NCI-H774 (cell line): Measurements from ENCODE around the gene EFS.
"Not testable (repeated sequence)": the region's sequence is repeated elsewhere in the genome, so short reads cannot be mapped to it uniquely, and the experiment has no call there.

Source experiments
- DNase-seq: peaks from one replicate; lab custom pipeline; 2025; lab: John Stamatoyannopoulos, UW

The EFS gene

GRCh38 chr14:23365036-23365731 is at the start of gene EFS:
Gene EFS, minus strand, starts transcription at chr14:23365172. Its CDS starts 147 bp downstream, at chr14:23365025.
- DNase-seq = no peak

GRCh38 chr14:23414254-23414653 is 49.3 kb upstream of the EFS start:
- DNase-seq = no peak

GRCh38 chr14:23413681-23414080 is 48.7 kb upstream of the EFS start:
- DNase-seq = no peak

GRCh38 chr14:23411563-23412525 is 46.9 kb upstream of the EFS start:
- no peak for DNase-seq

GRCh38 chr14:23409966-23410635 is 45.1 kb upstream of the EFS start:
- DNase-seq = no peak

GRCh38 chr14:23409475-23409874 is 44.5 kb upstream of the EFS start:
- no peak for DNase-seq

- no peak for DNase-seq
Observed at GRCh38 chr14:23408307-23408630, 43.3 kb upstream of the EFS start.

GRCh38 chr14:23407516-23408306 is 42.7 kb upstream of the EFS start, which contains the start of gene MYH6:
Gene MYH6, minus strand, starts transcription at chr14:23408273. Its CDS starts 1,050 bp downstream, at chr14:23407223.
- DNase-seq = no peak

- DNase-seq = no peak
Observed at GRCh38 chr14:23406725-23407355, 41.9 kb upstream of the EFS start.

- no peak for DNase-seq
Observed at GRCh38 chr14:23406244-23406643, 41.3 kb upstream of the EFS start.

- DNase-seq = no peak
Observed at GRCh38 chr14:23405516-23406025, 40.6 kb upstream of the EFS start.

GRCh38 chr14:23405096-23405495 is 40.1 kb upstream of the EFS start:
- DNase-seq = no peak

GRCh38 chr14:23404331-23404900 is 39.4 kb upstream of the EFS start:
- no peak for DNase-seq

GRCh38 chr14:23403908-23404307 is 38.9 kb upstream of the EFS start:
- DNase-seq = no peak

GRCh38 chr14:23403139-23403438 is 38.1 kb upstream of the EFS start:
- no peak for DNase-seq

GRCh38 chr14:23402296-23403138 is 37.5 kb upstream of the EFS start:
- no peak for DNase-seq

- no peak for DNase-seq
Observed at GRCh38 chr14:23401291-23401690, 36.3 kb upstream of the EFS start.

- not testable (repeated sequence) for DNase-seq
Observed at GRCh38 chr14:23400496-23401149, 35.7 kb upstream of the EFS start.

GRCh38 chr14:23399591-23399990 is 34.6 kb upstream of the EFS start:
- no peak for DNase-seq
